ENCODE data around the gene CBR1.

Gene CBR1

DNA sequence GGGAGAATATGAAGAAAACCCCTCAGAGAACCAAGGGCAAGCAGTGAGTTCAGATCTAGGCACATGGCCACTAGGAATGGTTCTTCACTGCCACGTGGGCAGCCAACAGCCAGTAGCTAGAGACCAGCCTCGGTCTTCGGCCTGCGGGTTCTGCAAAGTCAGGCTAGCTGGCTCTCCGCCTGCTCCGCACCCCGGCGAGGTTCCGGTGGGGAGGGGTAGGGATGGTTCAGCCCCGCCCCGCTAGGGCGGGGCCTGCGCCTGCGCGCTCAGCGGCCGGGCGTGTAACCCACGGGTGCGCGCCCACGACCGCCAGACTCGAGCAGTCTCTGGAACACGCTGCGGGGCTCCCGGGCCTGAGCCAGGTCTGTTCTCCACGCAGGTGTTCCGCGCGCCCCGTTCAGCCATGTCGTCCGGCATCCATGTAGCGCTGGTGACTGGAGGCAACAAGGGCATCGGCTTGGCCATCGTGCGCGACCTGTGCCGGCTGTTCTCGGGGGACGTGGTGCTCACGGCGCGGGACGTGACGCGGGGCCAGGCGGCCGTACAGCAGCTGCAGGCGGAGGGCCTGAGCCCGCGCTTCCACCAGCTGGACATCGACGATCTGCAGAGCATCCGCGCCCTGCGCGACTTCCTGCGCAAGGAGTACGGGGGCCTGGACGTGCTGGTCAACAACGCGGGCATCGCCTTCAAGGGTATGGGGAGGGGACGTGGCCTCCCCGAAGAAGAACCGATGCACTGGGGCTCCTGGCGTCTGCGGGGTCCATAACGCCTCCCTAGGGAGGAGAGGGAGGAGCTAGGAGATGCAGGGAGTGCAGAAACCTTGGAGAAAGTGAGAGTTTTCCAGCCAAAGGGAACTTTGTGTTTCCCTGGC lies at the start of gene CBR1:
CBR1 (plus strand) TSS at position 312 of the 871 bp plus-strand sequence; CDS start at position 404, 92 bp downstream.
- peak; percentile 97 for DNase-seq

DNA sequence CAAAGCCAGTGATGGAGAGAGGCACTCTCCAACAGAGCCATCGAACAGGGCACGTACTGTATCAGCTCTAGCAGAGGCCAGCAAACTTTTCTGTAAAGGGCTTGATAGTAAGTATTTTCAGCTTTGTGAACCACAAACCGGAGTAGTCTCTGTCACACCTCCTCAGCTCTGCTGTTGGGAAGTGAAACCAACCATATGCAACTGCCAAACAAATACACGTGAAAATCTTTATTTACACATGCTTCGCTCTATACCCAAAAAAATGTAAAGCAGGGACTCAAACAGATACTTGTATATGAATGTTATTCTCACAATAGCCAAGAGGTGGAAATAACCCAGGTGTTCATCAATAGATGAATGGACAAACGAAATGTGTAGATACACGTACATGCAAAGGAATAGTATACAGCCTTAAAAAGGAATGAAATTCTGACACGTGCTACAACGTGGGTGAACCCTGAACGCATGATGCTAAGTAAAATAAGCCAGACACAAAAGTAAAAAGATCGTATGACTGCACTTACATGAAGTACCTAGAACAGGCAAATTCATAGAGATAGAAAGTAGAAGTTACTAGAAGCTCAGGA lies 48.5 kb upstream of the CBR1 start:
- DNase-seq, result no peak

DNA sequence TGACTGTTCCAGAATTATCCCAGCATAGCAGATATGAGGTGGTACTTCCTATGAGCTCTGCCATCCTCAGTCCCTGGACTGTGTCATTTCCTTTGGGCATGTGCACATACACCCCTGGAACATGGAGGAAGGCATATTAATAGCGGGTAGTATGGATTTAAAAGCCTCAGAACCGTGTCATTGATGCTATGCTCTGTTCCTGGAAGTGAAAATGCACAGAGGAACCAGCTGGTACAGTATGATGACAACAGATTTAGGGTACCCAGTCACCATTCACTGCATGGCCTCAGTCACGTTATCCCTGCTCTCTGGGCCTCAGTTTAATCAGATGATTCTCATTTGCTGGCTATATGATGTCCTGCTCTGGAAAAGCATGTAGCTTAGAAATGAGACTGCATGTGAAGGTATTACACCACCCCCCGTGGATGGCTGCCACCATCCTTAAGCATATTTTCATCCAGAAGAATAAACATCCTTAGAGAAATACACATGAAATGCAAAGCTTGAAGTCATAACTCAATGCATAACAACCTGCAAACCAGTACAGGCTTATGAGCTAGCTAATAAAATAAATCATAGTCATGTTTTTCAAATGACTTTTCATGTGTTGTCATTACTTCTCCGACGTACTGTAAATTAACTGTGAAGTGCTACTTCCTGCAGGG lies 47.3 kb upstream of the CBR1 start:
- no peak for DNase-seq

DNA sequence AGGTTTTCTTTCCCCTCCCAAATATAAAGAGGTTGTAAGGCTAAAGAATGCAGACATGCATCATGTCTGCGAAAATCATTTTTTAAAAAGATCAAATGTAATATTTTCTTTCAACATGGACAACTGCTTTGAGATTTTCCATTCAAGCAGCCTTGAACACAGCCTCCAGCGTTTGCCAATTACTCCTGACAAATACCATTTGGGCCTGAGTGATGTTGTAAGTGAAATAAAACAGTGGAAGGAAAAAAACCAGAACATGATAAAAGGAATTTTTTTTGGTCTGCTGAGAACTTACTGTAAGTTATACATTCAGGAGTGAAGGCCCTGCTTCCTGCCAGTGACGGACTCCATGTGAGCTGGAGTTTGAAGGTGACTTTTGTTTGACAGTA lies 46.7 kb upstream of the CBR1 start:
- no peak for DNase-seq

DNA sequence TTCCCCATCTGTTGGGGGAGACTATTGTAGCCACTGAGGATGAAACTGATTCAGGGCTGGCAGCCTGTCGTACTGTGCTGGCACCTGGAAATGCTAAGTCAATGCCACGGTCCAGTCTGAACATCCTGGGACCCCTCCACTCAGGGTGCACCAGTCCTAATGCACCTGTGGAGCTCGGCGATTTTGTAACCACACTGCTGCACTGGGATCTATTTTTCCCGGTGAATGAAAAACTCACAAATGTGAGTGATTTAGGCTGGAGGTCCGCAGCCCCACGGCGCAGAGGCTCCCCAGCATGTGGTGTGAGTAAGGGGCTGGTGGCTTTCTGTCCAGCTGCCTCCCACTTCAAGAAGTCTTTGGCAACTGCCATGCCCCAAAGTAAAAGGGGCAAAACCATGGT lies 45.0 kb upstream of the CBR1 start:
- no peak for DNase-seq

DNA sequence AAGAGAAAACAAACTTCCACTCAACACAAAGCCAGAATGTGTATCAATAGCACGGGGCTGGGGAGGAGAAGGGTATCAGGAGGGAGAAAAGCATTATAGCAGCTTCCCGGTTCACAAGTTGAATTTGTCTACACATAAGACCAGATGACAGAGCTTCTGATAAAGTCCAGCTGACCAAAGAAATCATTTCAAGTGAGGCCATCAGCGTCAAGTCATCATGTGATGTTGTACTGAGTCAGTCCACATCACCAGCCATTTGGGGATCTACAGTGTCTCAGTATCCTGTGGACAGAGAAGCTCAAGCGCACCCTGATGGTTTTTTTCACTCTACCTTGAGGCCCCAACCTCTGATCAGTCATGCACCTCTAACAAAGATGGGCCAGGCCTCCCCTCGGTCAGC lies 42.5 kb upstream of the CBR1 start:
- no peak for DNase-seq

DNA sequence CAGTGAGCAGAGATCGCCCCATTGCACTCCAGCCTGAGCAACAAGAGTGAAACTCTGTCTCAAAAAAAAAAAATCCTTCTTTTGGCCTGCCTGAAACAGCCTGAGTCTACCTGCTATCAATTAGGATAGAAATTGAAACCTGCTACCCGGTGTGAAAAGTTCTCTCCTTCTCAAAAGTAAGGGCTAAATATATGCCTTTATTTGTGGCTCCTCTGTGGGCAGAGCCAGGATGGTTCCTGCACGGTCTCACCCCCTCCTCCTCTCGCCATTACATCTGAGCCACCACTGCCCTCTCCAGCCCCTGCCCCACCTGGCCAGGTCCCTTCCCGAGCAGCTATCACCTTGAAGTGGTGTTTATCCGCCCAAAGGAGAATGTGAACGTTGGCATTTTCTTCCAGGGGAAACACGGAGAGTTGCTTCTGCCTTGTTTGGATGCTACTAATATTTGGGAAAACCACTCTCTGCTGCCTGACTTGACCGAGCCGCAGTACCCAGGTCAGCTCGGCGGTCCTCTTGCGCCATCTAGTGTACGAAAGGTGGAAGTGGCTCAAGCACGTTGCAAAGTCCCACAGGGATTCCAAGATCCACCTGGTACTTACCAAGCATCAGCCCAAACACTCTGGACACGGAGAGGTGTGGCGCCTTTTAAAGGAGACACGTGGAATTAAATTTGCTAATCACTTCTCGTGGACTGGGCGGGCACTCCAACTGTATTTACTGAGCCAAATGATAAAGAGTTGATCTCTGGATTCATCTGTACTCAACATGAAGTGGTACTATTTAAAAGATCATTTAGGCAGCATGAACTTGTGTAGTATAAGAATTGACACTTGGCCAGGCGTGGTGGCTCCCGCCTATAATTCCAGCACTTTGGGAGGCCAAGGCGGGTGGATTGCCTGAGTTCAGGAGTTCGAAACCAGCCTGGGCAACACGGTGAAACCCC lies 41.4 kb upstream of the CBR1 start:
- DNase-seq, result peak; percentile 85

DNA sequence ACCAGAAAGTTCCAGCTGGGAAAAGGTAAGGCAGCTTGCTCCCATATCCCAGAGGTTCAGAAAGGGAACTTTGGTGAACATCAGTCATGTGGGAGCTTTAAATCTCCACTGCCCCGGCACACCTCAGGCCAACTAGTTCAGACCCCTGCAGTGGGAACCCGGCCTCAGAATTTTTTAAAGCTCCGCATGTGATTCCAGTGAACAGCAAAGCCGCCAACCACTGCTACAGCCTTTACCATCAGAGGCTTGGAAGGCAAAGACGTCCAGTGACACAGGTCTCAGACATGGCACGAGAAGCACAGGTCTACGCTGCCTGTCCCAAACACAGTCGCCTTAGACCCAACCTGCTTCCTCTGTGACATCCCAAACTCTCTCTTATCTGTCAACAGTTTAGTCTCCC lies 40.5 kb upstream of the CBR1 start:
- no peak for DNase-seq

DNA sequence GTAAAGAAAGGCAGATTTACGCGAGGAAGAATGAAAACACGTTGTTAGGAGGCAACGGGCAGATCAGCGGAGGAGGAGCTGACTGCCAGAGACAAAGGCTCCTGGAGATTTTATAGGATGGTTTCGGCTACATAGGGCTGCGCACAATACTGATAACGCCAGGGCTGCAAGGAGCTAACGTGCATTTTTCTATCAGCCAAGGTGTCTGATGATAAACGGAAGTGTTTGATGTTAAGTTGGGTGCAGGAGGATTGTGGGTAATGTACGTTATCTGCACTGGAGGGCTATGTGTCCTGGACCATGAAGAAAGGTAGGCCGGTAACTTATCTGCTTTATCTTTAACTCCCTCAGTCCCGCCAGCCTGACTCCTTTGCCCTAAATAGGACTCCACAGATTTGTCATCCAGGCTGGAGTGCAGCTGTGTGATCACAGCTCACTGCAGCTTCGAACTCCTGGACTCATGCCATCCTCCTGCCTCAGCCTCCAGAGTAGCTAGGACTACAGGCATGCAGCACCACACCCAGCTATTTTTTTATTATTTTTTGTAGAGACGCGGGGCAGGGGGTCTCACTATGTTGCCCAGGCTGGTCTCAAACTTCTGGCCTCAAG lies 39.1 kb upstream of the CBR1 start:
- no peak for DNase-seq

DNA sequence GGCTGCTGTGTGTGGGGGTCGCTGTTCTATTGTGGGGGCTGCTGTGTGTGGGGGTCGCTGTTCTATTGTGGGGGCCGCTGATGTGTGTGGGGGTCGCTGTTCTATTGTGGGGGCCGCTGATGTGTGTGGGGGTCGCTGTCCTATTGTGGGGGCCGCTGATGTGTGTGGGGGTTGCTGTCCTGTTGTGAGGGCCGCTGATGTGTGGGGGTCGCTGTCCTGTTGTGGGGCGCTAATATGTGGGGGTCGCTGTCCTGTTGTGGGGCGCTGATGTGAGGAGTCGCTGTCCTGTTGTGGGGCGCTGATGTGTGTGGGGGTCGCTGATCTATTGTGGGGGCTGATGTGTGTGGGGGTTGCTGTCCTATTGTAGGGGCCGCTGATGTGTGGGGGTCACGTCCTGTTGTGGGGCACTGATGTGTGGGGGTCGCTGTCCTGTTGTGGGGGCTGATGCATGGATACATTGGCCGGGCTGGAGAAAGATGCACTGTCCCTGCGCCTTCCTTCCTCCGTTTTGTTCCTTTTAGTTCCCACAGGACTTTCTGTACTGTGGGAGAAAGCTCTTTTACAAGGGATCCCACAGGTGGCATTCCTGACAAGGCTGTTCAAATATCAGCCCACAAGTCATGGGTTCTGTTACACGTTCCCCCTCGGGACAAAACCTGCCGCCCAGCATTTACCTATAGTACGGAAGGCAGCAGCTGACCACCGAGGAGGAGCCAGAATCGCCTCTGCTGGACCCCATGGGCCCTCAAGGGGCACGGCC lies 37.0 kb upstream of the CBR1 start:
- DNase-seq, result no peak

DNA sequence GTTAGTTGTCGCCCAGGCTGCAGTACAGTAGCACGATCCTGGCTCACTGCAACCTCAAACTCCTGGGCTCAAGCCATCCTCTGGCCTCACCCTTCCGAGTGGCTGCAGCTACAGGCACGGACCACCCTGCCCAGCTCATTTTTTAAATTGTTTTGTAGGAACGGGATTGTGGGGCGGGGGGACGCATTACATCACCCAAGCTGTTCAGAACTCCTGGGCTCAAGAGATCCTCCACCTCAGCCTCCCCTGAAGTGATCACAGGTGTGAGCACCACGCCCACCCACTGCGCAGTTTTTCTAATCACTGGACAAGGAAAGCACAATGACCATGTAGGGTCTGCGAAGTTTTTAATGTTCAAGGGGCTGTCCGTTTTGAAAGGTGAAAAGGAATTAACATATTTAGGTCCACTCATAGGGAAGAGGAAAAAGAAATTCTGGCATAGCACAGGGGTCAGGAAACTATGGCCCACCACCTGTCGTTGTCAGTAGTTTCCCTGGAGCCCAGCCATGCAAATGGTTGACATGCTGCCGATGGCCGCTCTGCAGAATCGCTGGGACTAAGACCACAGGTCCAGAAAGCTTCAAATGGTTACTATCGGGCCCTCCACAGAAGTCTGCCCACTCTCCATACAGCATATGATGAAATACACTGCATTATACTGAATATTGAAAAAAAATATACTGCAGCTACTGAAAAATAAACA lies 35.5 kb upstream of the CBR1 start:
- DNase-seq, result no peak

DNA sequence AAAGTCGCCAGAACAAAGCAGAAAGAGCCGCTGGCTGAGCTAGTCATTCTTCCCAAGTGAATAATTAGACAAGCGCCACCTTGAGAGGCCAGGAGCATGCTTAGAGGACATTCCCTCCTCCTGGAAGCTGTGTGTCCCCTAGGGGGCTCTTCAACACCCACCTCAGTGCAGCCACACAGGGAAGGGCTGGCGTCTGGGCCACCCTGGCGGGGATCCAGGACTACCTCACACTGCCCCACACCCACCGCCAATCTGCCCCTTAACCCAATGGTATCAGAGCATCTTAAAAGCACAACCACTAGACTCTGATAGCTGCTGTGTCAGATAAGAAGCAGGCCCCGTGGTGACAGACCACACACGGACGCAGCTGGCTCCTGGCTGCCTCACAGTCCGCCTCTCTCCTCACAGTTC lies 34.4 kb upstream of the CBR1 start:
- DNase-seq, result no peak

DNA sequence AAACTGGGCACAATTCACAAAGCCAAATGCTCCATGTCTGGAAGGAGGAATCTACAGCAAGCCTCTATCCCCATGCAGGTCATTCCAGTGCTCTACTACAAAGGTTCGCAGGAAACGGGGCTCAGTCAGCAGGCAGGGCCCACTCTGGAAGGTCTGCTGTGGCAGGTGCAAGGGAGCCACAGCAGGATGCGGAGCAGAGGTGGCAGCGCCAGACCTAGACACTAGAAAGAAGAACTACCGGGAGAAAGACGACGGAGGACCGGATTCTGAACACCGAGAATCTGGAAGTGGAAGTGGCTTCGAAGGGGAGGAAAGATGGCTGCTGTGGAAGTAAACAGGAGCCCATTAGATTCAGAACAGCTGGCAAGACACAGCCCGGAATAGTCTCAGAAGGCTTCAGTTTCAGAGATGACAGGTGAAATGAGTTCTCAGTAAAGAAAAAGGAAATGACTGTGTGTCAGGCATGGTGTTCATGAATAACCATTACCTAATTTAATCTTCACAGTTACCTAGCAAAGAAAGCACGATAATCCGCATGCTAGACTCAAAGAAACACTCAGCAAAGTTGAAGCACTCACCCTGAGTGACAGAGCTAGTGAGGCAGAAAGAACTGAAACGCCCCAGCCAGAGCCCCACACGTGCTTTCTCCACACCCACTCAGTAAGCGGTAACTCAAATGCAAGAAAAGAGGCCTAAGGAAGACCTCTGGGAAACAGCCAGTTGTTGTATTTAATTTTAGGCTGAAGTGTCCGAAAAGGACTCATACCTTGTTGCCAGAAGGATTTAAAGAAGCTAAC lies 30.9 kb upstream of the CBR1 start:
- DNase-seq, result no peak

DNA sequence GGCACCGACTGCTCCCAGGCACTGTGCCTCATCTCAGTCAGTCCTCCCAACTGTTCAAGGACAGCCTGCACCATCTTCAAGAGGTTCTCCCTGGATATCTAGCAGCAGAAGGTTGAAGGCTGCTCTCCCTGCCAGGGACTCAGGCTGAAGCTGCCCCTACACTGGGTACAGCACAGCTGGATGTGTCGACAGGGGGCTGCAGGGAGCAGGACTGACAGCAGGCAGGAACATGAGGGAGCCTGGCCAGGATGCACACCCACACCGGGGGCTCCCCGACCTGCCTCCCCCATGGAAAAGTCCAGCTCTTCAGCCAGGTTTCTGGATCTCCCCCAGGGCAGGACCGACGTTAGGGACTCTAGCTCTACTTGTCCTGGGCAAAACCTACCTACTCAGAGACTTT lies 30.0 kb upstream of the CBR1 start:
- no peak for DNase-seq

DNA sequence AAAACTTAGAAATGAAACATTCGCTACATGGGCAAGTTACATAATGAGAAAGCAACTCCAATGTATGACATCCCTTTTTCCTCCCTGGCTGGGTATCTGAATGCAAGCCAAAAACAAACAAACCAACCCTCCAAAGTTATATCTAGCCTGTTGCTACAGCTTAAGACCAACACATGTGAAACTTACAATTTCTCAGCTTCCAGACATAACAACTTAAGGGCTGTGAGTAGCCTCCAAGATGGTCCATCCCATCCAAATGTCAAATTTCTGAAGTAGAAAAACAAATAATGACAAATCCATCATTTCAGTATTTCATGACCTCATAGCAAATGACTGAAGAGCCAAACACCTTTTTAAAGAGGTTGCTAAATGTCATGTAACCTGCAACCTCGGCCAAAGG lies 29.4 kb upstream of the CBR1 start:
- no peak for DNase-seq

DNA sequence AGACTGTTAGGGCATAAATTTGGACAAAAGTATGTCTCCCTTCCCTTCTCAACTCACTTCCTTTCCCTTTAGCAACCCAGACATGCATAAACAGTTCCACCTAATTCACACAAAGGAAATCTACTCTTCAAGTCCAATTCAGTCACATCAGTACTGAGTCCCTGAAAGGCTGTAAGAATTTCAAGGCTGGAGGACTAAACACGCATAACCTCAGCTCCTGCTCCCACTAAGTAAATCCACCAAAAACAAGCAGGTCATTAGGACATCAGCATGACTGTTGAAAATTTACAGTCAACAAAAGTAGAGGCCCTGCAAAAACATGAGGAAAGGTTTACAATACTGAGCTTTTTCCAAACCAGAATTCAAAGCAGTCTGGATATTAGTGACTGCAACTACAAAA lies 27.9 kb upstream of the CBR1 start:
- DNase-seq, result no peak

DNA sequence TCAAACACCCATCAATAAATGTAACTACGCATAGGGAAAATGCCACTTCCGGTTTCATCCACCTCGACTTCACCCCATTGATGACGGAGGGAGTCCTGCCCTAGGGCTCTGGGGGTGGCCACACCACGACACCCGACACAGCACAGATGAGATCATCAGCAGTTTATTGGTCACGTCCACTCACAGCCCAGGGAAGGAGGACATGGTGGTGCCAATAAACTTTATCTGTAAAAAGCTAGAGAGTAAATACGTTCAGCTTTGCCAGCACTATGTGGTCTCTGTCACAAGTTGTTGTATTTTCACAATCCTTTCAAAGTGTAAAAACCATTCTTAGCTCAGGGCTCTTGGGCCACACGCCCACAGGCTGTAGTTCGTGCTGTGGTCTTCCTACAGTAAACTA lies 25.8 kb upstream of the CBR1 start:
- DNase-seq, result no peak

DNA sequence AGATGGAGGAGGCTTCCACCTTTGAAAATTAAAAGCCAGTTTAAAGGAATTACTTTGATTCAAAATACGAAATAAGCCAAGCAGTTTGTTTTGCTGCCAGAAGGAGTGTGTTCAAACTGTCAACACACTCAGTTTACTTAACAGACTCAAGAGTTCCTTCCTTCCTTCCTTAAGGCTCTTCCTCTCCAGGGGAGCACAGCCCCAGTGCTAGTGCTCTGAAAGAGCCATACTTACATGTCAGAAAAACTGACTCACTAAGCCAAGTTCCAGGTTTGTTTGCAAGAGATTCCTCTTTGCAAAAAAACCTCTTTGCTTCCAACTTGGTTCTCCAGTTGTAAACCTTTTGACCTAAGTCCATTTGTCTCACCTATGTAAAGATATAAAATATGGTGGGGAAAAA lies 23.8 kb upstream of the CBR1 start:
- DNase-seq, result no peak

DNA sequence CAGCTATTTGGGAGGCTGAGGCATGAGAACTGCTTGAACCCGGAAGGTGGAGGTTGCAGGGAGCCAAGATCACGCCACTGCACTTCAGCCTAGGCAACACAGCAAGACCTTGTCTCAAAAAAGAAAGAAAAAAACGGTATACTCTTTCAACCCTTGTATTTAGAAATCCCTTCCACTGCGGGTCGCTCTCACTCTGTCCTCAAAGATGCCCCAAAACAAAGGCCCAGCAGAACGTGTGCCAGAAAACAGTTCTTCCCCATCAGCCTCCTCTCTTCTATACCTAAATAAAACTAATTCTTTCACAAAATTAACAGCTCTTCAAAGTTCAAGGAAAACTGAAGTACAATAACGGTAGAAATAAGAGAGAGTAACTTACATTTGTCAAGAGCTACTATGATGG lies 22.7 kb upstream of the CBR1 start:
- DNase-seq, result no peak

DNA sequence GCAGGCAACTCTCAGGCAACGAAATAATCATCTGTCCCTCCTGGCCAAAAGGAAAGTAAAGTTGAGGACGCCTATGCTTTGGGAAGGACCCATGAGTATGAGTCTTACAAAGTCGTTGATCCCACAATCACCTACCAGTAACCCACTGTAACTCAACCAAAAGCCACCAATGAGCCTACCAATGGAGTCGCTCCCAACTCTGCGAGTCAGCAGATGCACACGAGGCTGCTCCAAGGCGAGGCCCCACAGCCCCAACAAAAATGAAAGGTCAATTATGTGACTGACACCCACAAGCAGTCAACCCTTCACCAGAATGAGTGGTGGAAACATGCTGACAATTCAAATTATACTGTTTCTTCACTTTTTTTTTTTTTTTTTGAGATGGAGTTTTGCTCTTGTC lies 21.5 kb upstream of the CBR1 start:
- DNase-seq, result no peak
